SIG-M5 treated with dmso at 0.1 percent for 504 hours (cell line): ENCODE measurements around the gene ARNT2.

ENCODE experiments used
- DNase-seq: peaks from one replicate; lab custom pipeline; 2025; ENCODE audit not compliant: unreplicated experiment; lab: John Stamatoyannopoulos, UW

The ARNT2 gene

DNA sequence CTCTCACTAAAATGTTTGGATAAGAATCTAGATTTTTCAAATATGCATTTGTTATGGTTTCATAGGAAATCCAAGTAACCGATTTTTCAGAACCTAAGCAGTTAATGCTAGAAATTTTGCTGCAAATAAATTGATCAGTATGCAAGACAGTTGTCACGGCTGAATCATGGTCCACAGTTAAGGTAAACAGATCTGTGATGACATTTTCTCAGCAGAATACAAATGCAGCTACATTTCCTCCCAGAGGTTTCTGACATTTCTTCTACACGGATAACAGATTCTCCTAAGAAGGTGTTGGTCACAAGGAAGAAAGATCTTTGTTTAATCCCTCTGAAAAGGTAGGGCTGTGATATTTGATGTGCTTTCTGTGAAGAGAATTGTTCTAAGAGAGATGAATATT is 36.9 kb downstream of the ARNT2 start:
- DNase-seq, result no peak

DNA sequence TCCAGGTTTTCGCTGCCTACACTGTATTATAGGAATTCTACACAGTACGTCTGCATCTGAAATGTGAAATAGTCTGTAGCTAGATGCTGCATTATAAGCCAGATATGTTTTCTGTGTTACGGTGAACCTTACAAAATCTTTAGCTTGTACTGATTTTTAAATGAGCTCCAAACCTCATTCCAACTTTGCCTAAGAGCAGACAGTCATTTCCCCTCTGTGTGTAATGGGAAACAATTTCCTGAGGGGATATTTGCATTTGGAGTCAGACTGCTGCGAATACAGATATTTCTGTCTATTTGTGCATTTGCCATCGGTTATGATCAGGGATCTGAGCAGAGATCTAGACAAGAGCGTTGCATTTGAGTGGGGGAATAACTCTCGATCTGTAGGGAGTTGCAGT is 37.5 kb downstream of the ARNT2 start:
- DNase-seq, result no peak

DNA sequence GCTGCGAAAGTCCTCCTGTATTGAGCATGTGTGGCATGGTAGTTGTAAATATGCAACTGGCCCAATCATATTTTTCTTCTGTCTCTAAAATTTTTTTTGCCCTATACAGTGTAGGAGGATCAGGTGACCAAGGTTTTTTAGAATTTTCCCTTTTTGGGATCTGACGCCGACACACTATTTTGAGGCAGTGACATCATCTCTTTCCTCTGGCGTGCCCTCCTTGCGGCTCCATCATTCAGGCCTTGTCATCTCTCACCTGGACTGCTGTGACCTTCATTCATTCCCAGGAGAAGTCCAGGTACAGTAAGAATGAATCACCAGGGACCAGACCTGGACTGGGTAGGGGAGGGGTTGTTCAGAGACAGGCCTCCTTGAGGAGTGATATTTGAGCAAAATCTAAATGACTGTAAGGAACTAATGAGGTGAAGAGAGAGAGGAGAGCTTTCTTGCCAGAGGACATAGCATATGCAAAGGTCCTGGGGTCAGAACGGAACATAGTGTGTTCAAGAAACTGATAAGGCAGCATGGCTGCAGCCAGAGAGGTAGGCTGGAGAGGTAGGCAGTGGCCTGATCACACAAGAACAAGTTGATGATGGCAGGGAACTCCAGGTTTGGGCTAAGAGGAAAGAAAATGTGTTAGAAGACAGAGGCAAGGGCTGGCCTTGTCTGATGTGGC is 38.7 kb downstream of the ARNT2 start:
- DNase-seq, result no peak

DNA sequence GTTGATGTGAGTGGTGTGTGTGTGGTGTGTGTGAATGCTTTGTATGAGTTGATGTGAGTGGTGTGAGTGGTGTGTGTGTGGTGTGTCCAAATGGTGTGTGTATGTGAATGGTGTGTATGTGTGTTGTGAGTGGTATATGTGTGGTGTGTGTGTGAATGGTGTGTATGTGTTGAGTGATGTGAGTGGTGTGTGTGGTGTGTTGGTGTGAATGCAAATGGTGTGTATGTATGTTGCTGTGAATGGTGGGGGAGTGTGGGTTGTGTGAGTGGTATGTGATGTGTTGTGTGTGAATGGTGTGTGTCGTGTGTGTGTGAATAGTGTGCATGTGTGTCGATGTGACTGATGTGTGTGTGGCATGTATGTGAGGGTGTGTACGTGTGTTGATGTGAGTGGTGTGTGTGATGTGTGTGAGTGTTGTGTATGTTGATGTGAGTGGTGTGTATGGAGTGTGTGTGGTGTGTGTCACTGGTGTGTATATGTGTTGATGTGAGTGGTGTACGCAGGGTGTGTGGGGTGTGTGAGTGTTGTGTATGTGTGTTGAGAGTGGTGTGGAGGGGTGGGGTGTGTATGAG is 40.6 kb downstream of the ARNT2 start:
- DNase-seq, result no peak

DNA sequence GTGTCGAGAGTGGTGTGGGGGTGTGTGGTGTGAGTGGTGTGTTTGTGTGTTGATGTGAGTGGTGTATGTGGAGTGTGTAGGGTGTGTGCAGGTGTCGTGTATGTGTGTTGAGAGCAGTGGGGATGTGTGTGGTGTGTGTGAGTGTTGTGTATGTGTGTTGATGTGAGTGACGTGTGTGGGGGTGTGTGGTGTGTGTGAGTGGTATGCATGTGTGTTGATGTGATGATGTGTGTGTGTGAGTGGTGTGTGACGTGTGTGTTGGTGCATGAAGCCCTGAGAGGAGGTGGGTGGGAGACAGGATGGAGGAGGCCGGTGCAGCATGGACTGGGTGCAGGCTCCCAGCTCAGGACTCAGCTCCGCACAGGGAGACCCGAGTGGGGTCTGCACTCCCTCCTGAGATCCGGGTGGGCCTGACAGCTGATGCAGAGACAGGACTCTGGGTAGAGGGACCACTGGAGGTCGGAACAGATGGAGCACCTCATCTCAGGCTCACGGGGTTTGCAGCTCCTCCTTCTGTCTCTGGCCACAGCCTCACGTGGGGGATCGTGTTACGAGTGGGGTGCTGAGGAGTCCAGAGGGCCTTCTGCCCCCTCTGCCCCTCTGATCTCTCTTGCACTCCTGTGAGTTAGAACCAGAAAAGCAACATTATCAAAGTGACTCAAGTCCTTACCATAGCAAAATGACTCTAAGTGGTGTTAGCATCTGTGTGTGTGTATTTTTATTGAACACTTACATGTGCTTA is 41.3 kb downstream of the ARNT2 start:
- DNase-seq, result no peak

DNA sequence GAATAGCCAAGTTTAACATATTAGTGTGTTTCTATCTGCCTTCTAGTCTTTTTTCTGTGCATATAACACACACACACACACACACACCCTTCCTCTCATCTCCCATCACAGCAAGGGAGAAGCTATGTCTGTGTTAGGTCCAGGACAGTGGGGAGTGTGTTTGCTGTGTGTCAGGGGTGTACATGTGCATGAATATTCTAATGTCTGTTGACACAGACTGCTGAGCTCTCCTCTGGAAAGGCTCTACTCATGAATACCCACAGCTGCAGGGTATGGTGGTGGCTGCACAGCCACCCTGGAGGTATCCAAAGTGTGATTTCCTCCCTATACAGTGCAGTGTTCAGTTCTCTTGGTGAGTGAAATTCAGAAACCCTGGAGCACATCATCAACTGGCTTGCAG is 42.9 kb downstream of the ARNT2 start:
- no peak for DNase-seq

DNA sequence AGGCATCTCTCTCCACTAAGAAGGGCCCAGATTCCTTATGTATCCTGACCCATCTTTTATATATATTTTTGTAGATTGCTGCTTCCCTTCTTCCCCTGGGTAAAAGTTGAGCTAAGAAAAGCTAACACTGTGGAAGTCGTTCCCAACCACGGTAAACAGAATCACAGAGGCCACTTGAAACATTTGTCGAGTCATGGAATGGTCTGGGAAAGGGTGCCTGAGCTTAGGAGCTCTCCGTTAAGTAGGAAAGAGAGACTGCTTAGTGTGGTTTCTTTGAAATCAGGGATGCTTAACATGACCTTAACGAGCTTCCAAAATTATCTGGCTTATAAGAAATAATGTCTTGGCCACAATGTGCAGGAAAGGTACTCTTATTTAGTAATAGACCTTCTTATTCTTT is 45.6 kb downstream of the ARNT2 start:
- DNase-seq, result no peak

DNA sequence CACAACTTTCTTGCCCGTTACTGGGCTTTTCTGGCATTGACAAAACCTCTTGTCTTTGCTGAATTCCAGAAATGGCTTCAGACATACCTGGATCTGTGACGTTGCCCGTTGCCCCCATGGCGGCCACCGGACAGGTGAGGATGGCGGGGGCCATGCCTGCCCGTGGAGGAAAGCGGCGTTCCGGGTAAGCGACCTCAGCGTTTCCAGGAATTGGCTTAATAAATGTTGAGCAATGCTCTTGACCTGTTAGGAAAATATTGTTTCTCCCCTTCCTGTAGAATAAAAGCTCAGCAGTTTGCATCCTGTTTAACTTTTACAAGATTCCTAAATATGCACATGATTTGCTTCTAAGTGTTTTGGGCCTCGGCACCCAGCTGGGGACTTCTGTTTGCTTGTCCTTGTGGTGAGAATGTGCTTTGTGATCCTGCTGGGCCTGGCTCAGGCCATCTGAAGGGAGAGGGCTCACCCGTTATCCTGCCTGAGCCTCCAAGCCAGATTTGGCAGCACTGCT is 46.7 kb downstream of the ARNT2 start:
- no peak for DNase-seq

DNA sequence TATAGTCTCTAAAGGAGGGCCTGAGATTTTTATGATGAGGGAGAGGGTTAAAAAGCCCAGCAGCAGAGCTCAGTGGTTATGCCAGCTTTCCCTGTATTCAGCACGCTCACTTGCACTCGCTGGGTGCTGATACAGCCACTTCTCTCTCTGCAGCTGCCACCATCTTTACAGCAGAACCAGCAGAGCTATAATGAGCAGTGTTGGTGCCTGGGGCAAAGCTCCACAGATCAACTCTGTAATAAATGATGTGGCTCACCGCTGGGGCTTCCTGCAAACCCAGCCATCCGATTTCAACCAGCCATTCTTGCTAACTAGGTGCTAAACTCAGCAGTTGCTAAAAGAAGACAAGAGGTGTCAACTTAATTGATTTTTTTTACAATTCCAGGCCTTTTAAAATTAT is 48.0 kb downstream of the ARNT2 start:
- no peak for DNase-seq

DNA sequence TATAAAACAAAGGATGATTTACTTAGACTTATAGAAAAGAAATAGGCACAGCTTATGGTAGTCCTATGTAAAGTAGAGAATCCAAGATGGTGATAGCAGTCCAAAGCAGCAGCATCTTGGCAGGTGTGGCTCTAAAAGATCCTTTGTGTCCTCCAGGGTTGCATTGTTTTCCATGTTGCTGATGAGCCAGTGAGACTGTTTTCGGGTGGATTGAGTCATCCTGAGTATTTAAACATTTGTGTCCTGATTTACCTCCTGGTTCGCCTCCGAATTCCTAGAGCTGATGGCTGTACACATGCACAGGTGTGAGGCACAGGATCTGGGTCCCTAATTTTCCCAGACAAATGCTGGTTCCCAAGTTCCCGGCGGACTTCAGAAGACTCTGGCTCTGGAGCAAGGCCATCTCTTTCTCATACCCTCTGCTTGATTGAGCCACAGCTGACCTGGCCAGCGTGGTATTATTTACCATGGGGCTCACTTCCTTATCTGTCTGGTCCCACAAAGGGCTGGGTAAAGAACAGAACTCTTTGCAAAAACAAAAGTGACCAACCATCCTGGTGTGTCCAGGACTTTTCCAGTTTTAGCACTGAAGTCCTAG is 51.0 kb downstream of the ARNT2 start:
- DNase-seq, result no peak

DNA sequence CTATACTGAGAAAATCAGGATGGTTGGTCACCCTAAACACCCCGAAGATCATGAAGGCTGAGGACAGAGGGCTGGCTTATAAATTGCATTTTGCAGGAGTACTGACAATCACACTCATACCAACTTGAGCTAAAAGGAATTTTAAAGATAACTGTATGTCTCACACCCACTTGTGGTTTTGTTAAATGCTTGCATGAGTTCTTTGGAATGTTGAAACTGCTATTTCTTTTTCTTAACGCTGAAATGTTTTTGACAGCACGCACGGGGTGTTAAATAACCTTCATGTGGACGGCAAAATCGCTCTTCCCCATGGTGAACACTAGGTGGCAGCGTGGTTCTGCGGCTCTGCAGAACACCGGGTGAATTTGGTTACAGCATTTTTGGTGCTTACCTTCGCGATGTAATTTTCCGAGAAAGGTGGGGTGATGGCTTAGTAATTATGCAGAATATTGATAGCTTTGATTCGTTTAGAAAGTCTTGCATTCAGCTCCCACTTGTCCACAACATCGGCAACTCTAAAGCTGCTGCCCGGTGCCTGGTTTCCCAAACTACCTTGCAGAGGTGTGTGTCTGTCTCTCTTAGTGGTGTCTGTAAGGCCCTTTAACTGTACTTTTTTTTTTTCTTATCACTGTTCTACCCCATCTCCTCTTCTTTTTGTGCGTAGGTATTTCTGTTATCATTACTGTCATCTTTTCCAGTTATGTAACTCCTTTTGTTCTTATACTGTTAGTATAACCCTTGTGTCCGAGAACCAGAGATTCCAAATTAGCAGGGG is 51.7 kb downstream of the ARNT2 start:
- DNase-seq, result peak; percentile 61

DNA sequence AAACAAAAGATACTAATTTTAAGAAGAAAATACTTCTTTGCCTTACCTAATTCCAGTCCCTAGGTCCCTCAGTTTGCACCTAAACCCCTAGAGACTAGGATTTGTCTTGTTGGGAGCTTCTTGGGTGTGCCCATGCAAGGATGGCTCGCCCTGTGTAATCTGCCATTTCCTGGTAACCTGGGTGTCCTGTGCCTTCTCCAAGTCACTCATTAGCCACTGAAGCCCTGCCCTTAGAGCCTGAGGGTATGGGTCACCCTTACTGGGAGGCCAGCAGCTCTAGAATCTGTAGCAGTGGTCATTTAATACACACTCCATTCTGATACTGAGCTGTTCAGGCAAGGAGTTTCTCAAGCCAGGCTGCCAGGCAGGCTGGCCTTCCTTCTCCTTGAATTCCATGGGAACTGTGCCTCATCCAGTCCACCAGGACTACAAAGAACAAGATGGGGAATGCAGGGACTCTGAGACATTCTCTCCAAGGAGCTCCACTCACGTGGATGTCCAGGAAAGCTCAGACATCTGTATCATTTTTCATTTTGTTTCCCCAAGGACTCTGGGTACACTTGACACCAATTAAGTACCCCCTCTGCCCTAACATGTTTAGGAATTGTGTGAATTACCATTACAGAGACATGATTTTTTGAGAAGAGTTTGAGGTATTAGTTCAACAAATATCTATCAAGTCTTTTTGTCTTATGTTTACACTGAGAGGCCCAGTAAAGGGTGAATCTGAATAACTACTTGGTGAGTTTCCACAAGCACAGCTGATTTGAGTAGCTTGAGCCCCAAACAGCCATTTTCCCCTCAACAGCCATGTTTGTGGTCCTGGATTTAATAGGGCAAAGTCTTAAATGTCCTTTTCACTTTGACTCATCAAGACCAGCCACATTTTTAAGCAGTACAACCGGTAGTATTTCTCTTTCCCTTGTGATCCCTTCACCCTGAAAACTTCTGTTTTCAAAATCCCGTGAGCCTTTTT is 52.6 kb downstream of the ARNT2 start:
- DNase-seq, result no peak

DNA sequence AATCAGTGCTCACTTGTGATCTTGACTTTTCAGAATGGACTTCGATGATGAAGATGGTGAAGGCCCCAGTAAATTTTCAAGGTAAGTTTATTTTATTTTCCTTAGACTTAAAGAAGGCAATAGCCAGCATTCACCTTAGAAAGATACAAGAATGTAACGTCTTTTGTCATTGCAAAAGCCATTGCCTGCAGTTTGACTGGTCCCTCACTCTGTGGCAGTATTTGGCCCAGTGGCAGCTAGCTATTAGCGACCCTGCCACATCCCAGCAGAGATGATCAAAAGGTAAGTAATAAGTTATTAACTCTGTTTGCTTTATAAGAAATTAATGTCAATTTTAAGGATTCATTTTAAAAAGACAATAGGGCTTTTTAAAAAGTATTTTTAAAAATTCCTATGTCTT is 53.7 kb downstream of the ARNT2 start:
- no peak for DNase-seq

DNA sequence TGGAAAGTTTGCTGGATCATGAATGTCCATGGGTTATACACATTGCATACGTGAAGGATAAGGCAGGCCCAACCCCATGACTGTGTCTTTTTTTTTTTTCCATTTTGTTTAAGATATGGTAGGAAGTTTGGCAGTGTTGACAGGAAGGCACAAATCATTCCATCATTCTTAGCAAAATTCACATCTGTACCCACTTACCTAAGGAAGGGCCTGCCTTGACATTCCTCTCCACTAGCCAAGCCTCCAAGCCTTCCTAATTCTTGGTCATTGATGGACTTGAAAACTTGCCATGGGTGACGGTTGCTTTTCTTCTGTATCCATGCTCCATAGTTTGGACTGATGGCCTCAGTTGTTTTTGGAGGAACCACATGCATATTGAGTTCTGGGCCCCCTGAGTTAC is 54.4 kb downstream of the ARNT2 start:
- no peak for DNase-seq

DNA sequence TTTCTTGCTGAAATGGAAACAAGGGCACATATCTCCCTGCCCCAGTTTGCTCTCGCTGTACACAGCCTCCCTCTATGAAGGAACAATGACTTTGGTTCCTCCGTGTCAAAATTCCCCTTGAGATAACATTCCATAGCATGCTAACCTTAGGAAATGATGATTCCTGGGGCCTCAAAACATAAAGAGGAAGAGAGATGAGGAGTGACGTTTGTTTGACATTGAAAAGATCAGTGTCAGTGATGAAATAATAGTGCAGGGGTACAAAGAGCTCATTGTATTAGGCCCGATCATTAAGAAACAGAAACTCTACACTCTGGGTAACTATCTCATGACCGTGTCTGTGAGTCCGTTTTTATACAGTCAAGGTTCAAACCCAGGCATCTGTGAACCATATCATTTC is 55.2 kb downstream of the ARNT2 start:
- DNase-seq, result no peak

DNA sequence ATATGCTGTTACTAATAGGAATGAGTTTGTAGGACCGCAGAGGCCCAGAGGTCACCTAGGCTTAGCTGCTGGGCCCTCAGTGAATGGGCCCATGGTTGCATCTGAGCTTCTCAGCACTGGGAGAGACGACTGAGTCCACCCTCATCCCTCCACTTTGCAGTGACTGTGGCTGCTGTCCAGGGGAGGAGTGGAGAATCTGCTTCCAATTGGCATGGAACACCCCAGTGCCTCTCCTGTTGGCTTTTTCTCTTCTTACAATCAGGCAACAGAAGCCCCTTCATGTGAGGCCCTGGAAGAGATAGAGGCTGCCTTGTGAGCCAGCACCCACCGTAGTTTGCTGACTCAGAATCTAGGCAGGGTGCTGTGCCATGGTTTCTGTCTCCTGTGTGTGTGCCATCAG is 55.6 kb downstream of the ARNT2 start:
- no peak for DNase-seq

DNA sequence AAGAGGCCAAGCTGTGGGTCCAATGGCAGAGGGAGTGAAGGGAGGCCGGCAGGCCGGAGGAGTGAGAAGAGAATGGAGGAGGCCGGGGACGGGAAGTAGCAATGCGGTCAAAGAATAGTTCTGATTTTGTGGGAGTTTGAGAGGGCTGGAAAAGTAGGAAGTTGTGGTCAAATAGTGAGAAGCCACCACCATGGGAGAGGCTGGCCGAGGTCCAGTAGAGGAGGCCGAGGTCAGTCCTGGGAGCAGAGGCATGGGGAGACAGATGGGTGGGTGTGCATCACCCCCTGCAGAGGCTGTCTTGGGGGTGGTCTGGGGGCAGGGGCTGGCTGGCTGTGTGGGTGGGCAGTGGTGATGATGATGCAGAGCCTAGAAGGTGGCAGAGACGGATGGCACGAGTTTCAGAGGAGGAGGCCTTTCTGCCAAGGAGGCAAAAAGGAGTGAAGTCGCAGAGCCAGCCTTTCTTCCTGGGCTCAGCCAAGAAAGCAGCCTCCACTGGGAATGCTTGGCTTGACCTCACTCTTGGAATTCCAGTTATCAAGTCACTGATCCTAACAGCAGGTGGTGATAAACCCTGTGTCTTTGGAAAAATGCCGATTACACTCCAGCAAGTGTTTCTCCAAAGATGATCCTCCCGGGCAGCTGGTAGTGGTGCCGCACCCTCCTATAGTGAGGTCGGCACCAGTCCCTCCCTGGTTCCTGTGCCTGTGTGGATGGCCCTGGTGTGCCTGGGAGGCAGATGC is 57.3 kb downstream of the ARNT2 start:
- no peak for DNase-seq

DNA sequence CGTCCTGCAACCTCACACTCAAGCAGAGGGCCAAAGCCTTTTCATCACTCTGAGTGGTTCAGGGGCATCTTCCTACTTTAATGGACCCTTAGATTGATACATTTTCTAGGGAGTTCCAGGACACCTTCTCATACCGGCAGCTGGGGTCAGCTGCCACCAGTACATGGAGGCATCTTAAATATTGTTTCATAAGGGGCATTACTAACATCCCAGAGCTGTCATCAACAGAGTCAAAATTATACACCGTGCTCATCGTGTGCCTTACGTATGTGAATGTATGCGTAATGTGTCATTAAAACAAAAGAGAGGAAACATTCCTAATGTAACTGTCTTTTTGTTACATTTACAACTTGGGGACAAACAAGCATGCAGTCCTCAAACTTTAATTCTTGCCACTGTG is 57.9 kb downstream of the ARNT2 start:
- no peak for DNase-seq

DNA sequence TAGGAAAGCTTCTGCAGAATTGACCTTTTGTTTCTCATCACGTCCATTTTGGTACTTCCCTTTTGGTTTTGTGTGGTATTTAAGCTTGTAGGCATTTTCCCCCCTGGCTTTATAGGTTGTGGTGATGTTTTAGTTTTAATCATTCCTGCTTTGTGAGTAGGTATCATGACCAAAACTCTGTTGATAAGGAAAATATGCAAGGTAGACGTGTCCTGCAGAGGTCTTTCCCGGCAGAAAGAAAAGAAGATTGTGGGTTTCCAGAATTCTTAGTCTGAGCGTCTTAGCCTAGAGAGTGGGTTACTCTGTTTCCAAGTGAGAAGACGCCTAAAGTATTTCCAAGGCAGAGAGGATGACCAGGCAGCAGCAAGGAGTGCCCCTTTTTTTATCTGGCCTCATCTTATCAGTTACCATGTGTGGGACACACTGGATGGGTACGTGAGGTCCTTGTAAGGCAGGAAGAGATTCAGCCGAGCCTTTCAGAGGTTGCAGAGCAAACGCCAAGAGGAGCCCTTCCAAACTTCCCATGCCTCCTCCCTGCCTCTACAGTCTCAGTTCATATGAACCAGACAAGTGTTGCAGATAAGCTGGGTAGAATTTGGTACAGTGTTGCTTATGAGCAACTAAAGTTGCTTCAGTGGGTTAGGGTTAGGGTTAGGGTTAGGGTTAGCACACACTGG is 58.8 kb downstream of the ARNT2 start:
- no peak for DNase-seq
